ENCODE data around the gene TCF12.

The TCF12 gene

GRCh38 chr15:56972426-56972825 lies 54.0 kb downstream of the TCF12 start:
- FAIRE-seq, result no peak

DNA sequence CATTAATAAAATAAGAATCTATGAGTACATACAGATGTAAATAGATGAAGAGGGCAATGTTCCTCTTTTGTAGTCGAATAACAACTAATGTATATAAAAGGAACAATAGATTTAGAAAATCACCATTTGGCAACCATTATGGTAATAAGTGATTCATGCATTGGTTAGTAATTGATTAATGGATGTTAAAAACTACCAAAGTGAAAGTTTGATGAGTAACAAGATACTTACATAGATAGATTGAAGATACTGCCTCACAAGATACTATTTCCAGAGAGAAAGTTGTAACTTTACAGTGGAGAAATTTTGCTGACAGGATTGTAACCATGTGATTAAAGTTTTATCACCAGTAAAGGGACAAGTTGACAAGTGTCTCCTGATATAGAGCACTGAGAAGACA lies 55.0 kb downstream of the TCF12 start:
- FAIRE-seq, result no peak
- TF ChIP-seq CTCF (IDR thresholded peaks at IDR 0.05; ENCODE audit: insufficient read depth, missing control alignments), result no peak
- no peak for DNase-seq (ENCODE audit: insufficient read length, low spot score)

More at GRCh38 chr15:56972426-56972825, 54.0 kb downstream of the TCF12 start:
- no peak for TF ChIP-seq CTCF (IDR thresholded peaks at IDR 0.05; ENCODE audit: insufficient read depth, missing control alignments)
- DNase-seq (ENCODE audit: insufficient read length, low spot score), result no peak

- TF ChIP-seq CTCF (IDR thresholded peaks at IDR 0.05; ENCODE audit: insufficient read depth, missing control alignments), result no peak
- FAIRE-seq (no peak), DNase-seq (ENCODE audit: insufficient read length, low spot score) (no peak)
These were observed 58.8 kb downstream of the TCF12 start for GRCh38 chr15:56977232-56977631.

DNA sequence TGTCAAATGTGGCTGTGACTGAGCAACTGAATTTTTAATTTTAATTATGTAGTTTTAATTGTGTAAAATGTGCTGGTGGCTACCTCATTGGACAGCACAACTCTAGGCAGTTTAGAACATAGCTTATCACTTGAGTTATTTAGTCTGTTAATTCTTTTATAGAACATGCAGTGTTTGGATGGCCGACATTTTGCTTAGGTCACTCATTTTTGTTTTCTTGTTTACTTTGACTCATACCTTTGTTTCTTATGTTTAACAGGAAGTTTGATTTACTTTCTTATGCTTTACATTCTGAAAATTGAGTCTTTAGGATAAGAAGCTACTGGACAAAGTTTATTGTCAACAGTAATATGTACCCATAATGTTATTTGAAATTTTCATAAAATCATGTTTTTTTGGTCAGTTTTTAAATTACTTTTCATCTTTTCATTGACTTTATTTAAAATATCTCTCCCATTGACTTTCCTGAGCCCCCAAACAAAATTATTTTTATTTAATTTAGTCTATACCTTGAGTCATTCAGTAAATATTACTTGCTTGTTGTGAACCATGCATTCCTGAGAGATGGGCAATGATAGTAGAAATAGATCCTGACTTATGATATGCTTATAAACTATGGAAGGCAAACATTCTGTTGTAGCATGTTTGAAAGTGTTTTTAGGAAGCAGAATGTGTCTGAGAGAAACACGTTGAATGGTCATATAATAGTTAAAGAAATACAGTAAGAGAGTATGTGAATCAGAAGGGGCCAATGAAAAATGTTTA lies 60.6 kb downstream of the TCF12 start:
- TF ChIP-seq CTCF (IDR thresholded peaks at IDR 0.05; ENCODE audit: insufficient read depth, missing control alignments), result no peak

GRCh38 chr15:56980473-56980872 lies 62.0 kb downstream of the TCF12 start:
- no peak for TF ChIP-seq CTCF (IDR thresholded peaks at IDR 0.05; ENCODE audit: insufficient read depth, missing control alignments)
- FAIRE-seq (no peak), DNase-seq (ENCODE audit: insufficient read length, low spot score) (no peak)

More for the DNA sequence above, 60.6 kb downstream of the TCF12 start:
- DNase-seq (ENCODE audit: insufficient read length, low spot score), result no peak
- no peak for FAIRE-seq

DNA sequence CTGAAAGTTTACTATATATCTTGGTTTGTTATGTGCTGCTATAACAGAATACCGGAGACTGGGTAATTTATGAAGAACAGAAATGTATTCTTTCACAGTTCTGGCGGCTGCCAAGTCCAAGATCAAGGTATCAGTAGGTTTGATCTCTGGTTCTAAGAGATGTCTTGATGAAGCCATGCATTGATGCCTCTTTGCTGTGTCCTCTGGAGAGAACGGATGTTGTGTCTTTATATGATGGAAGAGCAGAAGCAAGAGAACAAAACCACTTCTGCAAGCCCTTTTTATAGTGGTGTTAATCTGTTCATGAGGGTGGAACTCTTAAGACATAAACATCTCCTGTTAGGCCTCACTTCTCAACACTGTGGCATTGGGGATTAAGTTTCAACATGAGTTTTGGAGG lies 62.7 kb downstream of the TCF12 start:
- no peak for TF ChIP-seq CTCF (IDR thresholded peaks at IDR 0.05; ENCODE audit: insufficient read depth, missing control alignments)
- DNase-seq (ENCODE audit: insufficient read length, low spot score) (no peak), FAIRE-seq (no peak)

DNA sequence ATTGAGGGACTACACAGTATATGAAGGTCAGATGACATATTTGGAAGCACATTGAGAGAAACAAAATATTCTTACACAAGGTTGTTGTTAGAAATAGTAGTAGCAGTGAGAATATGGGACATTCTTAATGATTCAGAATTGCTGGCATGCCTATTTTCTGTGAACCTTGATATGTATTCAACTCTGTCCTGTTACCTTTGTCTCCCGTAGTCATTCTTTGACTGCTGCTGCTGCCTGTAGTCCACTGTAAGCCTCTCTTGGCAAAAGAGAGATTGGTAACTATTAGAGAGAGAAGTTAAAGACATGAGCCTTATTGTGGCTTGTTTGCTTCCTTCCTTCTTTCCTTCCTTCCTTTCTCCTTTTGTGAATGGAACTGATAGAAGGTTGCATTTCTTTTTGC lies 64.5 kb downstream of the TCF12 start:
- TF ChIP-seq CTCF (IDR thresholded peaks at IDR 0.05; ENCODE audit: insufficient read depth, missing control alignments), result no peak
- FAIRE-seq (no peak), DNase-seq (ENCODE audit: insufficient read length, low spot score) (no peak)
